Suppressor macrophage treated with lipopolysaccharide for 1 hour (primary cell): ENCODE data around the gene SLC30A3.

Experiments
- DNase-seq, 3 donors: peaks; one replicate each; pipeline ENCODE4 v3.0.0-alpha.2; 2020 to 2022

SLC30A3 gene

GRCh38 chr2:27225526-27225925 lies 37.3 kb downstream of the SLC30A3 start:
- DNase-seq, result no peak

GRCh38 chr2:27223416-27223815 lies 39.4 kb downstream of the SLC30A3 start:
- DNase-seq, result no peak

GRCh38 chr2:27222407-27222806 lies 40.4 kb downstream of the SLC30A3 start:
- DNase-seq, result no peak

GRCh38 chr2:27221166-27221565 lies 41.7 kb downstream of the SLC30A3 start:
- DNase-seq, result no peak

GRCh38 chr2:27220091-27220490 lies 42.8 kb downstream of the SLC30A3 start:
- no peak for DNase-seq

- DNase-seq, result no peak
These were observed 43.8 kb downstream of the SLC30A3 start for GRCh38 chr2:27219091-27219490.

- DNase-seq, result no peak
These were observed 44.2 kb downstream of the SLC30A3 start for GRCh38 chr2:27218614-27219013.

- peak; percentile 88 to 97 (median 94) for DNase-seq
These were observed 45.4 kb downstream of the SLC30A3 start, which contains the start of gene CAD for GRCh38 chr2:27217173-27218121. Gene CAD (plus strand): TSS chr2:27217369. CDS start chr2:27217552, 183 bp downstream.

GRCh38 chr2:27216416-27217137 lies 46.3 kb downstream of the SLC30A3 start:
- no peak for DNase-seq

GRCh38 chr2:27214941-27215340 lies 47.9 kb downstream of the SLC30A3 start:
- no peak for DNase-seq

- DNase-seq, result peak in 2 of 3 donors; percentile 35 to 44
These were observed 50.0 kb downstream of the SLC30A3 start for GRCh38 chr2:27212626-27213471.

- peak; percentile 92 to 98 (median 95) for DNase-seq
These were observed 50.8 kb downstream of the SLC30A3 start, which contains the start of the genes ATRAID and SLC5A6 for GRCh38 chr2:27211943-27212625. Gene ATRAID (plus strand): TSS chr2:27212041. CDS start chr2:27212369, 328 bp downstream. Gene SLC5A6 (minus strand): TSS chr2:27212268. CDS start chr2:27207650, 4,618 bp downstream.

GRCh38 chr2:27211241-27211942 lies 51.5 kb downstream of the SLC30A3 start:
- no peak for DNase-seq

GRCh38 chr2:27209621-27210401 lies 53.0 kb downstream of the SLC30A3 start:
- no peak for DNase-seq

- DNase-seq, result no peak
These were observed 54.3 kb downstream of the SLC30A3 start for GRCh38 chr2:27208486-27209050.

- DNase-seq, result no peak
These were observed 56.5 kb downstream of the SLC30A3 start for GRCh38 chr2:27206346-27206745.

- DNase-seq, result no peak
These were observed 57.6 kb downstream of the SLC30A3 start for GRCh38 chr2:27205206-27205605.

GRCh38 chr2:27204566-27204965 lies 58.3 kb downstream of the SLC30A3 start:
- no peak for DNase-seq

GRCh38 chr2:27203741-27204140 lies 59.1 kb downstream of the SLC30A3 start:
- DNase-seq, result no peak
